GM21447 (cell line): ENCODE data around the gene SFI1.

Experiments
- ATAC-seq: cut with Tn5 transposase; IDR thresholded peaks from one replicate; pipeline ENCODE4 v1.9.1; 2021; ENCODE audit not compliant: unreplicated experiment

SFI1 gene

GRCh38 chr22:31630331-31631329 lies 134.3 kb downstream of the SFI1 start:
- ATAC-seq = no peak

- no peak for ATAC-seq
Measured at GRCh38 chr22:31631436-31631835, 135.1 kb downstream of the SFI1 start.

GRCh38 chr22:31635638-31636306 lies 139.4 kb downstream of the SFI1 start:
- ATAC-seq = no peak

GRCh38 chr22:31637447-31637890 lies 141.1 kb downstream of the SFI1 start:
- ATAC-seq = peak; percentile 44

GRCh38 chr22:31637891-31638618 lies 141.7 kb downstream of the SFI1 start:
- ATAC-seq = peak; percentile 47

- ATAC-seq = no peak
Measured at GRCh38 chr22:31639436-31640039, 143.2 kb downstream of the SFI1 start.

GRCh38 chr22:31646186-31647019 lies 150.1 kb downstream of the SFI1 start:
- ATAC-seq = no peak

- no peak for ATAC-seq
Measured at GRCh38 chr22:31647066-31647465, 150.7 kb downstream of the SFI1 start.

GRCh38 chr22:31647523-31648320 lies 151.4 kb downstream of the SFI1 start:
- ATAC-seq = no peak

- ATAC-seq = no peak
Measured at GRCh38 chr22:31650391-31650790, 154.1 kb downstream of the SFI1 start.

- ATAC-seq = no peak
Measured at GRCh38 chr22:31651664-31652063, 155.3 kb downstream of the SFI1 start.

- no peak for ATAC-seq
Measured at GRCh38 chr22:31652088-31652487, 155.8 kb downstream of the SFI1 start.

GRCh38 chr22:31652911-31653684 lies 156.8 kb downstream of the SFI1 start:
- ATAC-seq = no peak

GRCh38 chr22:31653944-31654343 lies 157.6 kb downstream of the SFI1 start:
- ATAC-seq = no peak

GRCh38 chr22:31654408-31654807 lies 158.1 kb downstream of the SFI1 start:
- ATAC-seq = no peak

GRCh38 chr22:31659246-31659645 lies 162.9 kb downstream of the SFI1 start:
- no peak for ATAC-seq

- peak; percentile 23 for ATAC-seq
Measured at GRCh38 chr22:31660860-31661341, 164.6 kb downstream of the SFI1 start.
